ENCODE data around the gene ZSWIM4.

ZSWIM4 gene

GRCh38 chr19:13808856-13809255 lies 13.6 kb downstream of the ZSWIM4 start:
- TF ChIP-seq REST (IDR thresholded peaks at IDR 0.05; ENCODE audit: insufficient read depth in 1 of 2, low read depth in 2 of 2, low read length in 2 of 2), result no peak
- TF ChIP-seq POLR2AphosphoS5 (IDR thresholded peaks at IDR 0.05; ENCODE audit: low read depth, low read length), result no peak
- TF ChIP-seq TAF1 (IDR thresholded peaks at IDR 0.05; ENCODE audit: borderline replicate concordance, insufficient read depth, low read length), result no peak
- TF ChIP-seq FOXP2 (optimal IDR thresholded peaks at IDR 0.05; ENCODE audit: borderline replicate concordance, extremely low read depth, extremely low read length, insufficient read depth), result no peak
- no peak for TF ChIP-seq SIN3A (IDR thresholded peaks at IDR 0.05; ENCODE audit: borderline replicate concordance, insufficient read depth, low read length)

GRCh38 chr19:13812544-13812943 lies 17.3 kb downstream of the ZSWIM4 start:
- TF ChIP-seq TAF1 (IDR thresholded peaks at IDR 0.05; ENCODE audit: borderline replicate concordance, insufficient read depth, low read length) (no peak), REST (IDR thresholded peaks at IDR 0.05; ENCODE audit: insufficient read depth in 1 of 2, low read depth in 2 of 2, low read length in 2 of 2) (no peak), FOXP2 (optimal IDR thresholded peaks at IDR 0.05; ENCODE audit: borderline replicate concordance, extremely low read depth, extremely low read length, insufficient read depth) (no peak), SIN3A (IDR thresholded peaks at IDR 0.05; ENCODE audit: borderline replicate concordance, insufficient read depth, low read length) (no peak), POLR2AphosphoS5 (IDR thresholded peaks at IDR 0.05; ENCODE audit: low read depth, low read length) (no peak)

- TF ChIP-seq FOXP2 (optimal IDR thresholded peaks at IDR 0.05; ENCODE audit: borderline replicate concordance, extremely low read depth, extremely low read length, insufficient read depth) (no peak), POLR2AphosphoS5 (IDR thresholded peaks at IDR 0.05; ENCODE audit: low read depth, low read length) (0 out of 2 replicates have a peak, but pooled peaks have one; percentile 32)
These were observed 17.9 kb downstream of the ZSWIM4 start for GRCh38 chr19:13813147-13813546.

GRCh38 chr19:13814550-13814949 lies 19.3 kb downstream of the ZSWIM4 start:
- TF ChIP-seq POLR2AphosphoS5 (IDR thresholded peaks at IDR 0.05; ENCODE audit: low read depth, low read length), result no peak
- TF ChIP-seq FOXP2 (optimal IDR thresholded peaks at IDR 0.05; ENCODE audit: borderline replicate concordance, extremely low read depth, extremely low read length, insufficient read depth), result no peak

- TF ChIP-seq FOXP2 (optimal IDR thresholded peaks at IDR 0.05; ENCODE audit: borderline replicate concordance, extremely low read depth, extremely low read length, insufficient read depth) (no peak), POLR2AphosphoS5 (IDR thresholded peaks at IDR 0.05; ENCODE audit: low read depth, low read length) (0 out of 2 replicates have a peak, but pooled peaks have one; percentile 19), REST (IDR thresholded peaks at IDR 0.05; ENCODE audit: insufficient read depth in 1 of 2, low read depth in 2 of 2, low read length in 2 of 2) (no peak), TAF1 (IDR thresholded peaks at IDR 0.05; ENCODE audit: borderline replicate concordance, insufficient read depth, low read length) (no peak), SIN3A (IDR thresholded peaks at IDR 0.05; ENCODE audit: borderline replicate concordance, insufficient read depth, low read length) (no peak)
These were observed 21.9 kb downstream of the ZSWIM4 start for GRCh38 chr19:13817018-13817614.

GRCh38 chr19:13817615-13818371 lies 22.6 kb downstream of the ZSWIM4 start:
- TF ChIP-seq SIN3A (IDR thresholded peaks at IDR 0.05; ENCODE audit: borderline replicate concordance, insufficient read depth, low read length) (no peak), REST (IDR thresholded peaks at IDR 0.05; ENCODE audit: insufficient read depth in 1 of 2, low read depth in 2 of 2, low read length in 2 of 2) (no peak), TAF1 (IDR thresholded peaks at IDR 0.05; ENCODE audit: borderline replicate concordance, insufficient read depth, low read length) (no peak), FOXP2 (optimal IDR thresholded peaks at IDR 0.05; ENCODE audit: borderline replicate concordance, extremely low read depth, extremely low read length, insufficient read depth) (no peak), POLR2AphosphoS5 (IDR thresholded peaks at IDR 0.05; ENCODE audit: low read depth, low read length) (no peak)
